Gastroesophageal sphincter (tissue), 4 donors: ENCODE measurements around the gene SIGLEC1. TPM values are rescaled to one million over a fixed set of nuclear protein-coding genes. Genes with fewer than 3 reads are reported as not detected.

Source experiments
- ATAC-seq: fragments of 150-250 bp; one replicate; pipeline ENCODE4 v1.9.1; 2016; ENCODE audit warnings: mild to moderate bottlenecking, moderate library complexity
- H3K27ac ChIP-seq, 4 donors: fragments of 200-600 bp; sonication (generic) in 3 of 4; 1 replicate in 3 of 4; 2 replicates in 1 of 4; pipeline ENCODE4 v1.5.1; 2016 to 2019
- H3K27me3 ChIP-seq: fragments of 200-600 bp; sonication (generic); one replicate; pipeline ENCODE4 v1.5.1; 2019
- H3K36me3 ChIP-seq, 2 donors: fragments of 200-600 bp; sonication (generic); one replicate each; pipeline ENCODE4 v1.5.1; 2019; ENCODE audit warnings: control low read depth in 1 of 2
- H3K4me1 ChIP-seq, 3 donors: fragments of 200-600 bp; sonication (generic); 1 replicate in 2 of 3; 2 replicates in 1 of 3; pipeline ENCODE4 v1.5.1; 2016 to 2019; ENCODE audit warnings: control low read depth in 2 of 3
- H3K4me3 ChIP-seq, 2 donors: fragments of 200-600 bp; sonication (generic); one replicate each; pipeline ENCODE4 v1.5.1; 2019; ENCODE audit warnings: mild to moderate bottlenecking in 1 of 2, moderate library complexity in 1 of 2
- H3K9me3 ChIP-seq, 3 donors: fragments of 200-600 bp; sonication (generic); one replicate each; pipeline ENCODE4 v1.5.1; 2017 to 2019; ENCODE audit warnings: control low read depth in 2 of 3
- EP300 ChIP-seq: sonication (generic); formaldehyde crosslinking; IDR thresholded peaks from one replicate; pipeline ENCODE4 v1.6.1; 2017; ENCODE audit warnings: antibody characterized with exemption, mild to moderate bottlenecking
- POLR2A ChIP-seq, 2 donors: fragments of 450-650 bp; IDR thresholded peaks; one replicate each; pipeline ENCODE4 v1.6.1; 2017; ENCODE audit warnings: antibody characterized with exemption in 2 of 2, mild to moderate bottlenecking in 2 of 2, moderate library complexity in 1 of 2
- POLR2AphosphoS5 ChIP-seq: sonication (generic); formaldehyde crosslinking; IDR thresholded peaks from one replicate; pipeline ENCODE4 v1.6.1; 2017; ENCODE audit warnings: antibody characterized with exemption
- WGBS, 2 donors: methylation state at CpG; one replicate each; pipeline ENCODE4 v1.1.5; 2018; ENCODE audit warnings: low coverage in 1 of 2; 5-methylcytosine and 5-hydroxymethylcytosine counted together
- total RNA-seq, 4 donors: library from RNA; depleted of rRNA; stranded (reverse); fragments of >200 nt; gene quantifications; one replicate each; pipeline ENCODE4 v1.1.0, GENCODE V29; 2016
- TF ChIP-seq, protein P1 (sequence below), 4 experiments: fragments of 200-600 bp in 2 of 4; fragments of 450-650 bp in 2 of 4; sonication (generic) in 1 of 4; IDR thresholded peaks; one replicate each; pipeline ENCODE4 v1.5.1; 2017 to 2019; ENCODE audit warnings: antibody characterized with exemption in 4 of 4, mild to moderate bottlenecking in 2 of 4, moderate library complexity in 2 of 4

Gene SIGLEC1
- total RNA-seq, 4 donors from 2014 or later = 10.1 to 17.2 (median 11.9) TPM

- peak overlapping the region in 3 of 4 donors; percentile 78 to 85 (median 80) for H3K27ac ChIP-seq
- TF ChIP-seq EP300 = no peak
- TF ChIP-seq POLR2A (IDR thresholded peaks at IDR 0.05) = no peak
- TF ChIP-seq, protein P1, sequence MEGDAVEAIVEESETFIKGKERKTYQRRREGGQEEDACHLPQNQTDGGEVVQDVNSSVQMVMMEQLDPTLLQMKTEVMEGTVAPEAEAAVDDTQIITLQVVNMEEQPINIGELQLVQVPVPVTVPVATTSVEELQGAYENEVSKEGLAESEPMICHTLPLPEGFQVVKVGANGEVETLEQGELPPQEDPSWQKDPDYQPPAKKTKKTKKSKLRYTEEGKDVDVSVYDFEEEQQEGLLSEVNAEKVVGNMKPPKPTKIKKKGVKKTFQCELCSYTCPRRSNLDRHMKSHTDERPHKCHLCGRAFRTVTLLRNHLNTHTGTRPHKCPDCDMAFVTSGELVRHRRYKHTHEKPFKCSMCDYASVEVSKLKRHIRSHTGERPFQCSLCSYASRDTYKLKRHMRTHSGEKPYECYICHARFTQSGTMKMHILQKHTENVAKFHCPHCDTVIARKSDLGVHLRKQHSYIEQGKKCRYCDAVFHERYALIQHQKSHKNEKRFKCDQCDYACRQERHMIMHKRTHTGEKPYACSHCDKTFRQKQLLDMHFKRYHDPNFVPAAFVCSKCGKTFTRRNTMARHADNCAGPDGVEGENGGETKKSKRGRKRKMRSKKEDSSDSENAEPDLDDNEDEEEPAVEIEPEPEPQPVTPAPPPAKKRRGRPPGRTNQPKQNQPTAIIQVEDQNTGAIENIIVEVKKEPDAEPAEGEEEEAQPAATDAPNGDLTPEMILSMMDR (IDR thresholded peaks at IDR 0.05) = no peak
- TF ChIP-seq POLR2AphosphoS5 = no peak
- 46% methylated on average over 3 of the region's 7 CpGs; no CpG with 5 or more reads in 1 of the 2 donors for WGBS, 2 donors
- peaks cover 9% of the 10 kb centered on the region for H3K27me3 ChIP-seq
- H3K4me3 ChIP-seq = no peak overlapping the region
- H3K4me1 ChIP-seq = peaks cover 0 to 40% (median 16%) of the 10 kb centered on the region in 3 donors
- no peak for ATAC-seq
- no peaks in the 10 kb centered on the region for H3K9me3 ChIP-seq
- no peaks in the 10 kb centered on the region for H3K36me3 ChIP-seq
Observed at GRCh38 chr20:3686421-3686820, 26.0 kb downstream of the SIGLEC1 start.

DNA sequence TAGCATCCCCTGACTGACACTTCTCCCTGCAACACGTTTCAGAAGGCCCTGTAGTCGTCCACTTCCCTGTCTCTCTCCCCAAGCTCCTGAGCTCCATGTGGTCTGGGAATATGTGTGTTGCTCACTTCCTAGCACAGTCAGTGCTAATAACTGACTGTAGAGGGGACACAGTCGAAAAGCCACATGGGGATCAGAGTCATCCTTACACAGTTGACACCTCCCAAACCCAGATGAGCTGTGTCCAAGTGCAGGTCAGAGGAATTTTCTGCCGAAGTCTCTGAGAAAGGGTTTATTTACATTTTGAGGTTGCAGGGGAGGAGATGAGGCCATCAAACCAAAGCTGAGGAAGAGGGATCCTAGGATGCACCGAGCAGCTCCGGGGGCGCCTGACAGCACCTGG lies 27.1 kb downstream of the SIGLEC1 start:
- no peak for TF ChIP-seq POLR2A (IDR thresholded peaks at IDR 0.05)
- no peak for TF ChIP-seq EP300
- TF ChIP-seq POLR2AphosphoS5 = no peak
- TF ChIP-seq, protein P1 (IDR thresholded peaks at IDR 0.05) = no peak
- H3K4me3 ChIP-seq = no peak overlapping the region
- H3K36me3 ChIP-seq = no peaks in the 10 kb centered on the region
- ATAC-seq = no peak
- peaks cover 11% of the 10 kb centered on the region for H3K27me3 ChIP-seq
- H3K9me3 ChIP-seq = no peaks in the 10 kb centered on the region
- H3K4me1 ChIP-seq = peaks cover 0 to 51% (median 25%) of the 10 kb centered on the region in 3 donors
- peak overlapping the region in 1 of 4 donors; percentile 85 for H3K27ac ChIP-seq
- 45 to 72% methylated on average over 2 to 5 of the region's 7 CpGs for WGBS, 2 donors

DNA sequence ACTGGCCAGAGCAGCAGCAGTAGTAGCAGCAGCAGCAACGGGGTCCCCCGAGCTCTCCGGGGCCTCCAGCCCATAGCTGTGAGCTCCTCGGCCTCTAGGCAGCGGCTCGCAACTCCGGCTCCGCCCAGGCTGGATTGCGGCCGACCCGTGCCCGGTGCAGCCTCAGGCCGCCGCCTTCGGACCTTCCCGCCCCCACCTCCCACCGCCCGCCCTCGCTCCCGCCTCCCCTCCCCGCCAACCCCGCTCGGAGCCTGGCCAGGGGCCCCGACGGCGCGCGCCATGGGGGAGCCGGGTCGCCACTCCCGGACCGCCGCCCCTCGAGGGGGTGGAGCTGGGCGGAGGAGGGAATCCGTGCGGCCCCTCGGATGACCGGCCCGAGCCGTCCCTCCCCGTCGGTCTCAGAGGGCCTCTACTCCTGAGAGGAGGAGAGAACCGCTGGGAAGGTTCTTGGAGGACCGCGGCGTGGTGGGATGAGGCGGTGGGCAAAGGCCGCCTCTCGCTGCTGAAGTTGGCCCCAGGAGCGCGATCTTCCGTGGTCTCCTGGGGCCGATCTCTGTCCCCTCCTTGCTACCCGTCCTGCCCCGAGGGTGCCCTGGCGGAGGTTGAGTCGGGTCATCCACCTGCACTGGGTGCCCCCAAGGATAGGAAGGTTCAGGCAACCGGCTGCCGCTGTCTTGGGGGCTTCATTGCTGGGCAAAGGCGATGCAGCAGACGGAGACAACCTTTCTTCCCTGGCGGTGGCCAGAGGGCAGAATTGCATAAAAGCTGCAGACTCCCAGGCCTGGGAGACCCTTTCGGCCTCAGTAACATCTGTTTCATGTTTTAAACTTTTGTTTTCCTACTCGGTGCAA lies 30.2 kb downstream of the SIGLEC1 start, which contains the start of gene ADAM33:
TSS of gene ADAM33 (minus strand) at position 80 of the 851 bp plus-strand sequence. CDS start at position 74, 6 bp downstream.
- WGBS, 2 donors = 32% methylated on average over 7 of the region's 65 CpGs; no CpG with 5 or more reads in 1 of the 2 donors
- ATAC-seq = peak; percentile 52
- no peaks in the 10 kb centered on the region for H3K36me3 ChIP-seq
- no peaks in the 10 kb centered on the region for H3K9me3 ChIP-seq
- peak; percentile 24 to 41 for TF ChIP-seq POLR2A (IDR thresholded peaks at IDR 0.05)
- no peak for TF ChIP-seq EP300
- TF ChIP-seq, protein P1 (IDR thresholded peaks at IDR 0.05) = peak in 1 of 4 experiments; percentile 6
- TF ChIP-seq POLR2AphosphoS5 = peak; percentile 28
- H3K27ac ChIP-seq = peak within 1 kb of the TSS; percentile 73 to 96 (median 89)
- H3K4me1 ChIP-seq = peaks cover 0 to 72% (median 39%) of the 10 kb centered on the region in 3 donors
- peak within 1 kb of the TSS; percentile 60 to 69 for H3K4me3 ChIP-seq
- H3K27me3 ChIP-seq = peaks cover 11% of the 10 kb centered on the region

- H3K4me3 ChIP-seq = peak overlapping the region; percentile 60 to 69
- WGBS, 2 donors = 26% methylated on average over 5 of the region's 32 CpGs; no CpG with 5 or more reads in 1 of the 2 donors
- H3K27me3 ChIP-seq = peaks cover 11% of the 10 kb centered on the region
- peak overlapping the region; percentile 73 to 96 (median 89) for H3K27ac ChIP-seq
- peaks cover 0 to 72% (median 36%) of the 10 kb centered on the region in 3 donors for H3K4me1 ChIP-seq
- TF ChIP-seq, protein P1 (IDR thresholded peaks at IDR 0.05) = no peak
- TF ChIP-seq EP300 (no peak), POLR2AphosphoS5 (no peak), POLR2A (IDR thresholded peaks at IDR 0.05) (no peak)
- ATAC-seq = no peak
- no peaks in the 10 kb centered on the region for H3K9me3 ChIP-seq
- no peaks in the 10 kb centered on the region for H3K36me3 ChIP-seq
Observed at GRCh38 chr20:3681352-3681930, 31.0 kb downstream of the SIGLEC1 start.
